Activated CD4-positive, alpha-beta memory T cell treated with anti-CD3 and anti-CD28 coated beads for 36 hours (primary cell): ENCODE results near the gene RER1. TPM values are rescaled to one million over a fixed set of nuclear protein-coding genes. Genes with fewer than 3 reads are reported as not detected.

Experiments used
- CTCF ChIA-PET: fragments of 350-600 bp; sonication (Branson Sonifier 250); formaldehyde crosslinking; loops from one replicate; lab custom pipeline; 2021; ENCODE audit warnings: antibody characterized with exemption, inconsistent platforms; lab: Charles Lee
- POLR2A ChIA-PET: fragments of 350-600 bp; sonication (Branson Sonifier 250); formaldehyde crosslinking; loops from one replicate; lab custom pipeline; 2021; ENCODE audit warnings: antibody characterized with exemption; lab: Charles Lee
- DNase-seq: peaks from one replicate; pipeline ENCODE4 v3.0.0-alpha.2; 2020
- H3K27ac Mint-ChIP-seq: one replicate; pipeline ENCODE4 v1.8.0; 2021; ENCODE audit warnings: mixed read lengths
- H3K27me3 Mint-ChIP-seq: one replicate; pipeline ENCODE4 v1.8.0; 2021; ENCODE audit warnings: mixed read lengths
- H3K36me3 Mint-ChIP-seq: one replicate; pipeline ENCODE4 v1.8.0; 2021; ENCODE audit warnings: mixed read lengths
- H3K4me1 Mint-ChIP-seq: one replicate; pipeline ENCODE4 v1.8.0; 2021; ENCODE audit warnings: low read depth, mixed read lengths
- H3K4me3 Mint-ChIP-seq: one replicate; pipeline ENCODE4 v1.8.0; 2021; ENCODE audit warnings: mild to moderate bottlenecking, mixed read lengths
- H3K9me3 Mint-ChIP-seq: one replicate; pipeline ENCODE4 v1.8.0; 2021; ENCODE audit warnings: mixed read lengths
- intact Hi-C: fragments of 100-400 bp; cut with micrococcal nuclease; formaldehyde crosslinking; loops from one replicate; pipeline ENCODE4 v1.15.1; 2023
- total RNA-seq, 2 experiments: library from RNA; stranded (reverse); gene quantifications; one replicate each; pipeline ENCODE4 v1.2.3, GENCODE V29; 2021

RER1 gene
- total RNA-seq, 2 experiments from 2014 or later = 148 to 154 TPM

DNA sequence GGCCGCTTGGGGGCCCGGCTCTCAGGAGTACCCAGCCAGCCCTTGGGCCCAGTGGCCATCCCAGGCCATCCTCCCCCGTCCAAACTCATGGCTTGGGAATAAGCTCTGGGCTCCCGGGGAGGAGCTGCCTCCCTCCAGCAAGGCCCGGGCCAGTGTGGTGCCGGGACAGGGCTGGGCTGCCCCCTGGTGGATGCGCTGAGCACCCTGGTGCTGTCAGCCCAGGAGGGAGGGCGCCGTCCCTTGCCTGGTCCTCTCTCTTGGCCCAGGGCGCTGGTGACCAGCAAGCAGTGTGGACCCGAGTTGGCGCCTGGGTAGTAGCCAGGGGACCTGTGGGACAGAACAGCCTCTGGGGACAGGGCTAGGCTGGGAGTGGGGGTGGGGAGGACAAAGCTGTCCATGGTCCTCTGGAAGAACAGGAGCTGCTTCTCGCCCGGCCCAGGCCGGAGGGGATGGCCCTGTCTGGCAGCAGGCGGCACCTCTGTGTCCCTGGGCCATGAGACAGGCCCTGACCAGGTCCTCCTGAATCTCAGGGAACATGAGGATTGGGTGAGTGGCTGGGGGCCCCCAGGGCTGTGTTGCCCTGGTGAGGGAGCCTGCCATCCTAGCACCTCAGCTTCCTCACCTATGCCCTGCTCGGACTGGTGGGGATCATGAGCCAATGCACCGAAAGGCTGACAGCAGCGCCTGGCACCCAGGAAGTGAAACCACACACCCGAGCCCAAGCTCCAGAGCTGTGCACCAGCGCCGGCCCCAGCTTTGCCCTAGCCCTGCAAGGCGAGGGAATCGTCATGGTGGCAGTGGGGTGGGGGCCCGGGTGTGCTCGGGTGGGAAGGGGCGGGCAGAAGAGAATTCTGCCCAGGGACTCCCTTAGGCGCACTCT, 9.7 kb upstream of the RER1 start:
- peak; percentile 85 for DNase-seq
- H3K27ac Mint-ChIP-seq = no peak overlapping the region
- intact Hi-C loops = loop anchor here (1.0 kb wide), 1 partner anchor 187 kb away; no protein-coding TSS in a partner anchor

DNA sequence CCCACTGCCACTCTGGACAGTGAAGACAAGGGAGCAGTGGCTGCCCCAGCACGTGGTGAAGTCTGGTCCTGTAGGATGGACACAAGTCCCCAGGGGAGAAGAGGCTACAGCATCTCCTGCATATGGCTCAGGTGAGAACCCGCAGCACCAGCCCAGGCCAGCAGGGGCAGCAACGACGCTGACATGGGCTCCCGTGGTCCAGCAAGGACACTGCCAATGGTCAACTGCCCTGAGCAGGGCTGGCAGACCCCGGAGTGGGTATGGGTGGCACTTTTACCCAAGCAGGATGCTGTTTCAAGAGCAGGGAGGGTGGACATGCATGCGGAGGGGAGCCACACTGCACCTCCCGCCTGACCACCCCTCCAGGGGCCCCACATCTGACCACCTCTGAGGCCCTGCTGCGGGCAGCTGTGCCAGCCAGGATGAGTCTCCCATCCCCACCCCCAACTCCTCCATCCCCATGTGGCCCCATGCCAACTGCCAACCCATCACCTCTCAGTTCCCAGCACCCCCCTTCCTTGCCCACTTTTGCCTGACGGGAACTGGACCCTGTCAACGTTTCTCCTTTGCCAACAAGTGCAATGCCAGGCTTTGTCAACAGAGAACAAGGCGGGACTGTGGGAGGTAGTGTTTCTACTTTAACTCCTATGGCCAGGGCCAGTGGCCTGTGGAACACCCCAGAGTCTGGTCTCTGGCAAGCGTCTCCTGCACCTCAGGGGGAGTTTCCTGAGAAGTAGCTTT, 8.8 kb upstream of the RER1 start:
- intact Hi-C loops = no loop called here
- no peaks in the 10 kb centered on the region for H3K27me3 Mint-ChIP-seq
- POLR2A ChIA-PET = interaction anchor here (1.2 to 1.6 kb wide), 3 partner anchors 9 to 188 kb away, joined by 4 to 12 read pairs (median 5); partner anchors contain the start of genes FAAP20, MORN1 and RER1
- H3K27ac Mint-ChIP-seq = no peak overlapping the region
- DNase-seq = peak; percentile 55
- no peaks in the 10 kb centered on the region for H3K9me3 Mint-ChIP-seq
- H3K36me3 Mint-ChIP-seq = no peaks in the 10 kb centered on the region
- no peaks in the 10 kb centered on the region for H3K4me1 Mint-ChIP-seq
- CTCF ChIA-PET = interaction anchor here (0.6 to 17.5 kb wide), 20 partner anchors 8 to 292 kb away, joined by 3 to 409 read pairs (median 6); partner anchors contain the start of genes FAAP20, MORN1 and RER1
- no peak overlapping the region for H3K4me3 Mint-ChIP-seq

More for the DNA sequence above, 9.7 kb upstream of the RER1 start:
- ChIA-PET POLR2A (interaction anchor here (0.6 to 1.6 kb wide), 4 partner anchors 9 to 249 kb away, joined by 3 to 12 read pairs (median 4); partner anchors contain the start of genes FAAP20, MORN1 and RER1), CTCF (interaction anchor here (0.6 to 17.5 kb wide), 34 partner anchors 9 to 292 kb away, joined by 3 to 409 read pairs (median 4); partner anchors contain the start of genes FAAP20, MORN1 and RER1)
- no peaks in the 10 kb centered on the region for H3K9me3 Mint-ChIP-seq
- H3K27me3 Mint-ChIP-seq = no peaks in the 10 kb centered on the region
- H3K4me3 Mint-ChIP-seq = no peak overlapping the region
- no peaks in the 10 kb centered on the region for H3K4me1 Mint-ChIP-seq
- H3K36me3 Mint-ChIP-seq = no peaks in the 10 kb centered on the region

DNA sequence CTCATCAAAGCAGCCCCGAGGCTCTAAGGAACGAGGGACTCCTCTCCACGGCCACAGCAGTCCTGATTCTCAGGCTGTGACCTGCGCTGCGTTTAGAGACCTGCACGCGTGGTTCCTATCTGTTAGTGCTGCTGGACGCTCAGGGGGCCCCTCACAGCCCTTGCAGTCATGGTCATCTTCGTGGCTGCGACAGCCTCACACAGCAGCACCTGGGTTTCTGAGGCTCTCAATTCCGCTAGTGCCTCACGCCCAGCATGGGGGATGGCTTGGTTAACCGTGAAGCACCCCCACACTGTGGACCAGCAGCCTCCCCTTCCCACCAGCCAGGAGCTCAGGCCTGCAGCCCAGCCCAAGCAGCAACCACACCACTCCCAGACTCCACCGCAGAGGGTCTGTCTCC, 8.1 kb upstream of the RER1 start:
- ChIA-PET POLR2A (no interaction called here), CTCF (interaction anchor here (0.8 to 17.5 kb wide), 3 partner anchors 188 to 235 kb away, joined by 3 to 409 read pairs (median 5); partner anchors contain the start of gene FAAP20)
- Mint-ChIP-seq H3K27ac (no peak overlapping the region), H3K4me3 (no peak overlapping the region), H3K9me3 (no peaks in the 10 kb centered on the region), H3K27me3 (no peaks in the 10 kb centered on the region), H3K4me1 (no peaks in the 10 kb centered on the region), H3K36me3 (no peaks in the 10 kb centered on the region)
- intact Hi-C loops = no loop called here
- DNase-seq = no peak

DNA sequence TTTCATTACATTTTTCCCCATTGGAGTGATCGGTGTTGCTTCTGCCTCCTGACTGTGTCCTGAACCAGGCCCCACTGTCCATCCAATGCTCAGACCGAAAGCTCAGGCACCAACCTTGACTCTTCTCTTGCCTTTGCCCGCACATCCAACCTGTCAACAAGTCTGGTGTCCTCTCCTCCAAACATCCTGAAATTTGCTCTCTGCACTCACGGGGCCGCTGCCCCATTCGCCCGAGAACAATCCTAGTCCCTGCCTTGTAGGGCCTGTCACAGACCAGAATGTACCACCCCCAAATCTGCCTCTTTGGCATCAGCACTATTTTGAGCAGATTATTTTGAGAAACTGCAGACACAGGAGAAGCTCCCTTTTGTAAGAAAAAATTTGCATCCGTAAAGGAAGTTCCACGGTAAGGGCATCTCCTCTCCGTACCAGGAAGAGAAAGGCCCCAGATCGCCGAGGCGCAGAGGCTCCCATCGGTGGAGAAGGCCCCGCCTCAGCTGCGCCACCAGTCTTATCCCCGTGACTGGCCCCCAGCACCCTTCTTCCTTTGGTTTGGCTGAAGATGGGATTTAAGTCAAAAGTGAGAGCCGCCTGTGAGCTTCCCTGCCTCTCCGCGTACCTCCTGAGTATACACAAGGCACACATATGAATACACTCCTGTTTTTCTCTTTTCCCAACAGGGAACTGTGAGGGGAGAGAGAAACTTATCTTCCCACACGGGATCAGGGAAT, 7.3 kb upstream of the RER1 start:
- ChIA-PET CTCF (interaction anchor here (0.8 to 17.5 kb wide), 2 partner anchors 188 to 210 kb away, joined by 5 to 409 read pairs; partner anchors contain the start of gene FAAP20), POLR2A (no interaction called here)
- H3K27ac Mint-ChIP-seq = no peak overlapping the region
- no peaks in the 10 kb centered on the region for H3K9me3 Mint-ChIP-seq
- H3K4me3 Mint-ChIP-seq = no peak overlapping the region
- H3K36me3 Mint-ChIP-seq = no peaks in the 10 kb centered on the region
- H3K27me3 Mint-ChIP-seq = no peaks in the 10 kb centered on the region
- no peak for DNase-seq
- no peaks in the 10 kb centered on the region for H3K4me1 Mint-ChIP-seq
- intact Hi-C loops = no loop called here

DNA sequence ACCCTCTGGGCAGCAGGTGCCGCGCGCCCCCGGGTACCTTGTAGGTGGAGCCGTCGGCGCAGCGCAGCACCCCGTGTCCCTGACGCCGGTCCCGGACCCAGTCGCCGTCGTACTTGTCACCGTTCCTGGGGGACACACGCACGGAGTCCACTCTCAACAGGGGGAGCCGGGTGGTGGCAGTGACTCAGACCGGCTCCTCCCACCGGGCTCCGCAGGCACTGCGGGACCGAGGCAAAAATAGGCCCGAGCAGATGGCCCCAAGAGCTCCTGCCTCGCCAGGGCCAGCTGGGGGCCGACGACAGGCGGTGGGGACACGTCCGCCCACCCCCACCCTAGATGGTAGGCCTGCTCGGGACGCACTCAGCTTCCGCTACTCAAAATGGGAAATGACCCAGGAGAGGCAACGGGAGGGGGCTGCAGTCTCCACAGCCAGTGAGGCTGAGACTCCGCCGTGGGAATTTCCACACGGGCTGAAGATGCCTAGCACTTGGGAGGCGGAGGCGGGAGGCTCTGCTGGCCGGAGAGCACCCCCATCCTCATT, 6.6 kb upstream of the RER1 start:
- no peak overlapping the region for H3K27ac Mint-ChIP-seq

DNA sequence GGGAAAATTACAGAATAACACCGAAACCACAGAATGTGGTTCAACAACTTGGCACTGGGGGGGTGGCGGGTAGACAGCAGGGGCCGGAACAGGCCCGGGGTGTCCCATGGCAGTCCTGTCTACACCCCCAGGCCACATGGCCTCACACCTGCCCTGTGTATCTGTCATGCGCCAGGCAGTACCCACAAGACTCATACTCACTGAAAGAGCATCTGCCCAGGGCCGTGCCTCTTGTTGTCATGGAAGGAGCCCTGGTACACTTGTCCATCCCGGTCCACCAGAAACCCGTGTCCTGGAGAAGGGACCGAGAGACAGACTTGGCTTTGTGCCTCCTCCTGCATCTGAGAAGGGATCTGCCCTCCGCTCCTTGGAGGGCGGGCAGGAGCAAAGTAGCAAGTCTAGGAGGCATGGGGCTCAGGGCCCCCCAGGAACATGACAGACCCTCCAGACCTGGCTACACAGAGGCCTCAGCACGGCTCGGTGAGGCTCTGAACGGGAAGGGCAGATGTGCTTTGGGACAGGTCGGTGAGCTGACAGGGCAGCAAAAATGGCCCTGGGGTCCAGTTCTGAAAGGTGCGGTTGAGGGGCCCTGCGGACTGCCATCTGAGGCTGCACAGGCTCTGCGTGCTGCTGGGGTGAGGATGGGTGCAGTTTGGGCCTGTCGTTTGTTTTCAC, 5.9 kb upstream of the RER1 start:
- Mint-ChIP-seq H3K27ac (no peak overlapping the region), H3K4me1 (peaks cover 9% of the 10 kb centered on the region), H3K27me3 (no peaks in the 10 kb centered on the region), H3K4me3 (no peak overlapping the region), H3K9me3 (no peaks in the 10 kb centered on the region), H3K36me3 (no peaks in the 10 kb centered on the region)
- CTCF ChIA-PET = interaction anchor here (17.5 kb wide), 1 partner anchor 190 kb away, joined by 409 read pairs; the partner anchor contains the start of gene FAAP20
- no peak for DNase-seq
- POLR2A ChIA-PET = no interaction called here
- intact Hi-C loops = no loop called here

More for the DNA sequence above, 6.6 kb upstream of the RER1 start:
- Mint-ChIP-seq H3K9me3 (no peaks in the 10 kb centered on the region), H3K27me3 (no peaks in the 10 kb centered on the region), H3K4me3 (no peak overlapping the region), H3K4me1 (peaks cover 3% of the 10 kb centered on the region), H3K36me3 (no peaks in the 10 kb centered on the region)
- no peak for DNase-seq
- CTCF ChIA-PET = interaction anchor here (17.5 kb wide), 1 partner anchor 189 kb away, joined by 409 read pairs; the partner anchor contains the start of gene FAAP20
- intact Hi-C loops = no loop called here
- POLR2A ChIA-PET = no interaction called here

DNA sequence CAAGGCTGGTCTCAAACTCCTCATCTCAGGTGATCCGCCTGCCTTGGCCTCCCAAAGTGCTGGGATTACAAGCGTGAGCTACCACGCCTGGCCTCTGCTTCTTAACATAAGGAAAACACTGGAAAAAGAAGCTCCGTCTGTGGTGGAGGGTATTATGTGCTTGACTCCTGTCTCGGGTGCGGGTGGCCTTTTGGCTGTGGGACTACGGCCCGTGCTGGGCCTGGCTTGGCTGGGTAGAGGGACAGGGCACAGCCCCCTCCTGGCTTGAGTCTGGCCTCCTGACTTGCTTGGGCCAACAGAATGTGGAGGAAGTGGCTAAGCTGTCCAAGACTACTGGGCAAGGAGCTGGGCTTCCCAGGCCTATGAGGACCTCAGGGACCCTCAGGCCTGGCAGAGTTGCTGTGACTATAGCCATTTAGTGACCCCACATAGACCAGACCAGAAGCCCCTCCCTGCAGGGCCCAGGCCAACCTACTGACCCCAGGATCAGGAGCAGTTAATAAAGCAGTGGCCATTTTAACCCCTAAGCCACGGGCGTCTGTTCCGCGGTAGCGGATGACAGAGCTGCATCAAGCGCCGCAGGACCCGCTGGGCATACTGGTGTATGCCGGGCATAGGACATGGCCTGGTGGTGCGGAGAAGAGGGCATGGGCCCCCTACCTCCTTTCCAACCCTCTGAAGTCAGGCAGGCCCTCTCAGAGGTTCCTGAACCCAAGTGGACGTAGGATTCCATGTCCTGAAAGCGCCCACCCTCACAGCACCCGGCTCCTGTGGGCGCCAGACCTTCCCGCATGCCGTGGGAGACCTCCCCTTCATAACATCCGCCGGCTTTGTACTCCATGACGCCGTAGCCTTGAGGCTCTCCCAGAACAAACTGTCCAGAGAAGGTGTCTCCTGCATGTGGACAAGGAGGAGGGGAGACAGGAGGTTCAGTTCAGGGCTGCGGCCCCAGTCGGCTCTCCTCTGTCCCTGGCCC, 4.7 kb upstream of the RER1 start:
- POLR2A ChIA-PET = no interaction called here
- Mint-ChIP-seq H3K4me1 (peaks cover 9% of the 10 kb centered on the region), H3K9me3 (no peaks in the 10 kb centered on the region), H3K27ac (no peak overlapping the region), H3K27me3 (no peaks in the 10 kb centered on the region), H3K36me3 (no peaks in the 10 kb centered on the region), H3K4me3 (no peak overlapping the region)
- CTCF ChIA-PET = interaction anchor here (17.5 kb wide), 1 partner anchor 191 kb away, joined by 409 read pairs; the partner anchor contains the start of gene FAAP20
- intact Hi-C loops = no loop called here
- no peak for DNase-seq

DNA sequence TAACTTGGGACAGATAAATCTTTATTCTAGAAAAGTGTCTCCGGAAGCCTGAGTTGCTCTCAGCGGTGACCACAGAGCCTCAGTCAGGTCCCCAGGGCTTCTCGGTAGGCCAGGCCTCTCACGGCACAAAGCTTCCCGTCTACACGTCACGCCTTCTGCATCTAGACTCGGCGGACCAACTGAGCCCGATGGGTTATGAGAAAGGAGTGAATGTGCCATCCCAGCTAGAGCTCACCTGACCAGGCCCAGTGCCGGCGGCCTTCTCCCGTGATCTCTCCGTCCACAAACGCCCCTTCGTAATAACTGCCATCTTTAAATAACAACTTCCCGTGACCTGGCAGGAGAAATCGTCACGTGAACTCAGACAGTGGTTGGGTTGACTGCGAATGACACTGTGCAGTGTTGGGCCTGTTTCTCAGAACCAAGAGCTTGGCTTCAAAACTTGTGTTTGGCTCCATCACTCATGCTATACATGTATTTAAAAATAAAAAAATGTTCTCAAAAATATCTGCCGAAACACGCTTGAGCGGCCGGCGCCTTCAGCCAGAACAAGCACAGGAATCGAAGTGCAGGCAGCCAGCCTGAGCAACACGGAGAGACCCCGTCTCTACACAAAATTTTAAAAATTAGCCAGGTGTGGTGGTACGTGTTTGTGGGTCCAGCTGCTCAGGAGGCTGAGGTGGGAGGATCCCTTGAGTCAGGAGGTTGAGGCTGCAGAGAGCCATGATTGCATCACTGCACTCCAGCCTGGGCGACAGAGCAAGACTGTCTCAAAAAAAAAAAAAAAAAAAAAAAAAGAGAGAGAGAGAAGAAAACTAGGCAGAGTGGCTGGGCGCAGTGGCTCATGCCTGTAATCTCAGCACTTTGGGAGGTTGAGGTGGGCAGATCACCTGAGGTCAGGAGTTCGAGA, 3.4 kb upstream of the RER1 start:
- Mint-ChIP-seq H3K9me3 (no peaks in the 10 kb centered on the region), H3K4me1 (peaks cover 20% of the 10 kb centered on the region), H3K27me3 (no peaks in the 10 kb centered on the region), H3K27ac (no peak overlapping the region), H3K4me3 (no peak overlapping the region), H3K36me3 (peaks cover 10% of the 10 kb centered on the region)
- intact Hi-C loops = no loop called here
- ChIA-PET POLR2A (no interaction called here), CTCF (interaction anchor here (17.5 kb wide), 1 partner anchor 192 kb away, joined by 409 read pairs; the partner anchor contains the start of gene FAAP20)
- DNase-seq = no peak

DNA sequence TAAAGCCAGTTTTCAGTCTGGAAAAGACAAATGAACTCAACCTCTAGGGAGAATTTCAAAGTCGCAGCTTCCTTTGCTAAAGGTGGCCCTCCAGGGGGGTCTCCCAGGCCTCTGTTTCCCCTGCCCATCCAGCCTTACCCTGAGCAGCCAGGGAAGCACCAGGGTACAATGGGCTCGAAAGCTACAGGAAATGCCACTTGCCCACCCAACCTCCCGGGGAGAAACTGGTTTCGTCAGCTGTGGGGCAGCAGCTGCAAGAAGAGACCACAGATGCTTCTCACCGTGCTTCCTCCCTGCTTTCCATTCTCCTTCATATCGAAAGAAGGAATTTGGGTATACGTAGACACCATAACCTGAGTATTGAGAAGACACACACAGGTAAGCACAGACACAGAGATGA, 2.0 kb upstream of the RER1 start:
- DNase-seq = no peak
- Mint-ChIP-seq H3K27ac (no peak overlapping the region), H3K36me3 (peaks cover 10% of the 10 kb centered on the region), H3K27me3 (no peaks in the 10 kb centered on the region), H3K9me3 (no peaks in the 10 kb centered on the region), H3K4me3 (peak overlapping the region; percentile 75), H3K4me1 (peaks cover 34% of the 10 kb centered on the region)
- ChIA-PET POLR2A (no interaction called here), CTCF (interaction anchor here (17.5 kb wide), 1 partner anchor 194 kb away, joined by 409 read pairs; the partner anchor contains the start of gene FAAP20)
- intact Hi-C loops = loop anchor here (5.0 kb wide), 3 partner anchors 72 to 158 kb away; no protein-coding TSS in a partner anchor
